GM19351 (cell line): ENCODE data around the gene CELA2A.
"Not testable (repeated sequence)": the region's sequence is repeated elsewhere in the genome, so short reads cannot be mapped to it uniquely, and the experiment has no call there.

ENCODE experiments used
- ATAC-seq: cut with Tn5 transposase; IDR thresholded peaks from one replicate; pipeline ENCODE4 v1.9.1; 2021; ENCODE audit warnings: mild to moderate bottlenecking, moderate library complexity; ENCODE audit not compliant: unreplicated experiment

CELA2A gene

DNA sequence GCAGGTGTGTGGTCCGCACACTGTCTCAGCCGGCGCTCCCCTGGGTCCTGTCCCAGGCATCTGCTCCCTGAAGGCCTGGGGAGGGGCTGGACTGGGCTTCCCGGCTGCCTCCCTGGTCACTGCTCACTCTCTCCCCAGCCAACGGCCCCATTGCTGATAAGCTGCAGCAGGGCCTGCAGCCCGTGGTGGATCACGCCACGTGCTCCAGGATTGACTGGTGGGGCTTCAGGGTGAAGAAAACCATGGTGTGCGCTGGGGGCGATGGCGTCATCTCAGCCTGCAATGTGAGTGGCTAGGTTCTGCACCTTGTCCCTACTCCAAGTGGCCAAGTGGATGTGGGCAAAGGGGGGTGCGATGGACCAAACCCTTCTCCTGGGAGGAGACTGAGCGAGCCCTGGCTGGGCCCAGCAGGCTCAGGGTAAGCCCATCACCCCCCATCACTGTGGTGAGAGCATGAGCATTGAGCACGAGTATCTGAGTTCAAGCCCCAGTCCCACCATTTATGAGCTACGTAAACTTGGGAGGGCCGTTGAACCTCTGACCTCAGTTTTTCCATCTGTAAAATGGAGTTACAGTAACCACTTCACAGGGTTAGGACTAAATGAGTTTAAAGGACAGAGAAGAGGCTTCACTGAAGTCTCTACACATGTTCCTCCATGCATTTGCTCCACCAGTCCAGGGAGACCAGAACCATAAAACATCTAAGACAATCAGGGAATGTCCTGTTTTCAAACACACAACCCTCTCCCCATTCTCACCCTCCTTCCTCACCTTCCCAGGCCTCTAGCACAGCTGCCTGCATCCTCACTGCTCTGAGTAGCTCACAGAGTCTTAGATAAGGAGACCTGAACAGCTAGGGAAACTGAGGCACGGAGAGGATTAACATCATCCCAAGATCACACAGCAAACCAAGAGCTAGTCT lies 11.8 kb upstream of the CELA2A start:
- ATAC-seq = no peak

DNA sequence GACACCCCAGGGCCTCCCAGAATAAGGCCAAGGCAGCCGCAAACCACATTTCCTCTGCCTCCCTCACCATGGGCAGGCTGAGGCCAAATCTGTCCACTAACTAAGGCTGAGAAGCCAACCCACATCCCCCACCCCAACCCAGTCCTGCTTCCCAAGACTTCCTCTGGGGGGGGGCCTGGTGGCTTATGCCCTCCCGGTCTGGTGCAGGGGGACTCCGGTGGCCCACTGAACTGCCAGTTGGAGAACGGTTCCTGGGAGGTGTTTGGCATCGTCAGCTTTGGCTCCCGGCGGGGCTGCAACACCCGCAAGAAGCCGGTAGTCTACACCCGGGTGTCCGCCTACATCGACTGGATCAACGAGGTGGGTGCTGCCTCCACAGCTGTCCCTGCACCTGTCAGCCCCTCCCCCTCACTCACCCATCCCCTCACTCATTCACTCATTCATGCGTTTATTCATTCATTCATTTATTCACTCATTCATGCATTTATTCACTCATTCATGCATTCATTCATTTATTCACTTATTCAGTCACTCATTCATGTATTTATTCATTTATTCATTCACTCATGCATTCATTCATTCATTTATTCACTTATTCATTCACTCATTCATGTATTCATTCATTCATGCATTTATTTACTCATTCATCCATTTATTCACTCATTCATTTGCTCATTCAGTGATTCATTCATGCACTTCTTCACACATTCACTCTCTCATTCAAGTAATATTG lies 11.0 kb upstream of the CELA2A start:
- ATAC-seq = no peak

DNA sequence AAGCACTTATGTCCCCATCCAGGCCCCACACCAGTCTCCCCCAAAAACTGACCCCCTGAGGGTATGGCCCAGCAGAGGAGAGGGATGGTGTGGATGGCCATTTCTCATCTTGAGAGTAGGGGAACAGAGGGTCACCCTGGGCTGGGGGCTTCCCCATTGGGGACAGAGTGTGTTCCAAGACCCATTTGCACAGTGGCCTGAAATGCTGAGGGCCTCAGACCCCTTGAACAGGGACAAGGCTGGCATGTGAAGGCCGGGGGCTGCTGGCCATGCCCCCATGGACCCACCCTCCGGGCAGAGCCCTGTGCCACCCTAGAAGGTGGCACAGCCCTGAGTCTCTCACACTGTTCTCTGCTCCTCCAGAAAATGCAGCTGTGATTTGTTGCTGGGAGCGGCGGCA lies 10.3 kb upstream of the CELA2A start:
- ATAC-seq = no peak

DNA sequence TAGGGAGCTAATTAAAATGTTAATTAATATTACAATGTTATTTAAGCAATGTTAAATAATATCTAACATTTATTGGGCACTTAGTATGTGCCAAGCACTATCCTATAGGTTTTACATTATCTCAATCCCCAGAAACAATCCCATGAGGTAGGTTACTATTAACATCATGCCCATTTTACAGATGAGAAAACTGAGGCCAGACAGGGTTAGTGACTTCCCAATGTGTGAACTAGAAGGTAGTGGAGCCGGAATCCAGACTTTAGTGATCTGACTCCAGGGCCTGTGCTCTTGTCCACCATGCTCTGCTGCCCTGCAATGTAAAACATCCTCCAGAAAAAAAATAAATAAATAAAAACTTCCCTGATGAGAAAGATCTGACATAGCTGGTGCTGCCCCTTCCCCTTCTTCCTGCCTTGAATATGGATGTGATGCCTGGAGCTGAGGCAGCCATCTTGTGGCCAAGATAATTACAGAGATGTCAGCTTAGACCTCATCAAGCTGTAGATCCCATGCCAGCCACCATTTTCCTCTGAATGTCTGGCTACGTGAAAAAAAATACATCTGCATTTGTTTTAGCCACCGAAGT lies 7.6 kb upstream of the CELA2A start:
- ATAC-seq = no peak

DNA sequence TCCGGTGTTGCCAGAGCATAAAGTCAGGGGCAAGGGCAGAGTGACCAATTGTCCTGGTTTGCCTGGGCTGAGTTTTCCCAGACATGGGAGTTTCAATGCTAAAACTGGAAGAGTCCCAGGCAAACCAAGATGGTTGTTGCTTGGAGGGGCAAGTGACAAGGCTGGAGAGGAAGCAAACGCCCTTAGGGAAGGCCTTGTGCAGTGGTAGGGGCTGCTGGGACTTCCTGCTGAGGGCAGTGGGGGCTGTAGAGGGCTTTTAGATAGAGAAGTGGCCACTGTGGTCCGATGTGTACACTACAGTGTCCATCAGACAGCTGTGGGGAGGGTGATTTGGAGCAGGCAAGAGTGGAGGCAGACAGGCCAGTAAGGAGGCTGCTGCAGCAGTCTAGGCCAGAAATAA lies 7.0 kb upstream of the CELA2A start:
- no peak for ATAC-seq

DNA sequence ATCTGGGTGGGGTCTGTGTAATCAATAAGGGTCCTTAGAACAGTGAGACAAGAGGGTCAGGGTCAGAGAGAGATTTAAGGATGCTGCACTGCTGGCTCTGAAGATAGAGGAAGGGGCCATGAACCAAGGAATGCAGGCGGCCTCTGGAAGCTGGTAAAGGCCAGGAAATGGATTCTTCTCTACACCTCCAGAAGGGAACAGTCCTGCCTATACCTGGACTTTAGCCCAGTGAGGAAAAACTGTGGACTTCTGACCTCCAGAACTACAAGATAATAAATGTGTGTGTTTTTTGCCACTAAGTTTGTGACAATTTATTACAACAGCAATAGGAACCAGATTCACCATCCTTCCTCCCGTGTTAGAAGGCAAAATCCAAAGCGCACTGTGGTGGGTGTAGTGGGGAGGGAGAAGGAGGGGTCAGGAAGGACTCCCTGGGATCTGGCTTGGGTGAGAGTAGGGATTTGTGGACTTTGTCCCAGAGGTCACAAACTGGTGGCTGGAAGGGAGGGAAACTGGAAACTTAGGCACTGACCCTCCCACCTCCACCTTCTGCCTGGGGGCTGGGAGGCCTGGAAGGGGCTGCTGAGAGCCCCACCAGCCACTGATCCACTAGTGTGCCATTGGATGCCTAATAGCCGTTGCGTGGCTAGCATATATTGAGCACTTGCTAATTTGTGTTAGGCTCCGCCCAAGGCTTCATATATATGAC lies 5.4 kb upstream of the CELA2A start:
- ATAC-seq = no peak

DNA sequence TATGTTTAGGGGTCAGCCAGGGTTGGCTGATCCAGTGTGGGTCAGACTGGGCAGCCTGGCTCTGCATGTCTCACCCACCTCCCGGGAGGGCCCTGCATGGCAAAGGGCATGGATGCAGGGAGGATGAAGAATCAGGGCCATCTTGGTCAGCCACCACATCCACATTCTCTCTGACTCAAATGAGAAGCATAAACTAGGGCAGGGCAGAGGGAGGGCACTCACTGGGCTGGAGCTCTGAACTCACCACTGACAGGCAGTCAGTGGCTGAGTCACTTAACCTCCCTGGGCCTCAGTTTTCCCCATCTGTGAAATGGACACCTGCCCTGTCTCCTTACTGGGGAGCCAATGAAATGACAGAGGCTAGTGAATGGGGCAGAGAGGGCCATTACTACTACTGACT lies 4.3 kb upstream of the CELA2A start:
- ATAC-seq = no peak

DNA sequence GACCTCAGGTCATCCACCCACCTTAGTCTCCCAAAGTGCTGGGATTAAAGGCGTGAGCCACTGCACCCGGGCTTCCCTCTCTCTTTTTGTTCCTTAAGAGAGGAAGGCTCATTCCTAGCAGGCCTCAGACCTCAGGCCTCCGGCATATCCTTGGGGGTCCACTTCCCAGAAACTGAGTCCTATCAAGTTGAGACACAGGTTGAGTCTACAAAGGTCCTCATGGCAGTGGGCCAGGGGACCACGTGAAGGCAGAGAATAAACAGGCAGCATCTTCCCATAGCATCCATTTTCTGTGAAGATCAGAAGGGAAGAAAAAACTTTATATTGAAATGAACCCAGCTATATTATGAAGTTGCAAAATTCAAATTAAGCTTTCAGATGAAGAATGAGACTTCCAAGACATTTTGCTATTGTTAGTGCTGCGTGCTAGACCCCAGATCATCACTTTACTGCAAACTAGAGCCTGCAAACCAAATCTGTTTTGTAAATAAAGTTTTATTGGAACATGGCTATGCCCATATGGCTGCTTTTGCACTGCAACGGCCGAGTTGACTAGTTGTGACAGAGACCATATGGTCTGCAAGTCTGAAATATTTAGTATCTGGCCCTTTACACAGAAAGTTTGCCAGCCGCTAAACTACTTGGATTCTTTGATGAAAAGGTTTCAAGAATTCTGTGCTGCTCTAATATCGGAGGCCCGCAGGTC lies 3.5 kb upstream of the CELA2A start:
- no peak for ATAC-seq

DNA sequence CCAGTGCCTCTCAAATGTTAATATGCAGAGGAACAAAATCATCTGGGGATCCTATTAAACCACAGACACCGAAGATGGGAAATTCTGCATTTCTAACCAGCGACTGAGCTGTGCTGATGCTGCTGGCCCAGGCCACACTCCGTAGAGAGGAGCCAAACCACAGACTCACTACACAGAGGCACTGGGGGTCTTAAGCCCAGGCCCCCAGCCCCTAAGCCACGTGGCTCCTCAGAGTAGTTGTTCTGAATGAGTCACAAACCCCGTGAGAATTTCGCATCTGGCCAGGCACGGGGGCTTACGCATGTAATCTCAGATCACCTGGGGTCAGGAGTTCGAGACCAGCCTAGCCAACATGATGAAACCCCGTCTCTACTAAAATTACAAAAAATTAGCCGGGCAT lies 2.8 kb upstream of the CELA2A start:
- ATAC-seq = no peak

DNA sequence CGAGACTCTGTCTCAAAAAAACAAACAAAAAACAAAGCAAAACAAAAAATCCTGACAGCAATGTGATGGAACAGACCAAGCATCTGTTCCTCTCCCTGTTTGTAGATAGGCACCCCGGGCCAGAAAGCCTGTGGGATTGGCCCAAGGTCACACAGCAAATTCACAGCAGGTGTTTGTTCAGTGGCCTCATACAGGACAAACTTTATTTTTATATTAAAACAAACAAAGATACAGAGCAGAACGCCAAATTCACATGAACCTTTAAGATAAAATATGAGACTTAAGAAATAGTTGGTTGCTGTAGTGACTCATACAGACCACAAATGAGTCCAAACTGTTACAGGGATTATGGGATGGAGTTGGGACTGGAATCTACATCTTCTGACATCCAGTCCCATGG lies 2.3 kb upstream of the CELA2A start:
- no peak for ATAC-seq

DNA sequence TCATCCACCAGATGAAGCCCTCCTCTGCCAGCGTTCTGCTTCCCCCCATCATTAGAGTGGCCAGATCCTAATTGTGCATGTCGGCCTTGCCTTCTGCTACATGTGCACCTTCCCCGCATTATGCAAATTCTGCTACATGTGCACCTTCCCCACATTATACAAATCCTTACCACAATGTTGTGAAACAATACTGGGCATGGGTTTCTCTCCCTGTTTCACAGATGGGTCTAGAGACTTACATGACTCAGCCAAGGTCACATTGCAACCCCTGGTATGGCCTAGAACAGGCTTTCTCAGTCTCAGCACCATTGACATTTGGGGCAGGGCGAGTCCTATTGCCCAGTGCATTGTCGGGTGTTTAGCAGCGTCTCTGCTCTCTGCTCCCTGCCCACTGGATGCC lies 1.0 kb upstream of the CELA2A start:
- no peak for ATAC-seq

DNA sequence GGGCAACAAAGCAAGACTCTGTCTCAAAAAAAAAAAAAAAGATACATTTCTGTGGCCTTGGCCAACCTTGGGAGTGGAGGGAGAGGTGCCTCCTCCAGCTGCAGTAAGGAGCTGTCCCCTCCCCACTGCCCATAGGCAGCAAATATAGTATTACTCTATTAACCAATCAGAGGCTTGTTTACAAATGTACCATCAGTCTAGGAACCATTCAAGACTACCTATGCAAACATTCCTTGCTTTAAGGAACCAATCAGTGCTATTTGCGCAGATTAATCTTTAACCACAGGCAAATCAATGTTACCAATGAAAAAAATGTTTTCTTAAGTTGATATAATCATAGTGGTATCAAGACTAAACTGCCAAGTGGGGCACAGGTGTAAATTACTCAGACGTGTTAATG lies 1.1 kb downstream of the CELA2A start:
- no peak for ATAC-seq

DNA sequence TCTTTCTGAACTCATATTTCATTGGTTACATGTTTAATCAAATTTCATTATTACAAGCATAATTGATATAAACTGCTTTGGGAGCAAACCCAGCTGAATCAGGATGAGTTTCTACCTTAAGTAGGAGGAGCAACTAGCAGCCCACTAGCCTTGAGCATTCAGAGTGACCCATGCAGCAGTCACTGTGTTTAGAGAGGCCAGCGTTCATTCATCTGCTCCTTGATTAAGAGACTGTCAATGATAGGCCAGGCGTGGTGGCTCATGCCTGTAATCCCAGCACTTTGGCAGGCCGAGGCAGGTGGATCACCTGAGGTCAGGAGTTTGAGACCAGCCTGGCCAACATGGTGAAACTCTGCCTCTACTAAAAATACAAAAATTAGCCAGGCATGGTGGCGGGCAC lies 1.9 kb downstream of the CELA2A start:
- not testable (repeated sequence) for ATAC-seq

DNA sequence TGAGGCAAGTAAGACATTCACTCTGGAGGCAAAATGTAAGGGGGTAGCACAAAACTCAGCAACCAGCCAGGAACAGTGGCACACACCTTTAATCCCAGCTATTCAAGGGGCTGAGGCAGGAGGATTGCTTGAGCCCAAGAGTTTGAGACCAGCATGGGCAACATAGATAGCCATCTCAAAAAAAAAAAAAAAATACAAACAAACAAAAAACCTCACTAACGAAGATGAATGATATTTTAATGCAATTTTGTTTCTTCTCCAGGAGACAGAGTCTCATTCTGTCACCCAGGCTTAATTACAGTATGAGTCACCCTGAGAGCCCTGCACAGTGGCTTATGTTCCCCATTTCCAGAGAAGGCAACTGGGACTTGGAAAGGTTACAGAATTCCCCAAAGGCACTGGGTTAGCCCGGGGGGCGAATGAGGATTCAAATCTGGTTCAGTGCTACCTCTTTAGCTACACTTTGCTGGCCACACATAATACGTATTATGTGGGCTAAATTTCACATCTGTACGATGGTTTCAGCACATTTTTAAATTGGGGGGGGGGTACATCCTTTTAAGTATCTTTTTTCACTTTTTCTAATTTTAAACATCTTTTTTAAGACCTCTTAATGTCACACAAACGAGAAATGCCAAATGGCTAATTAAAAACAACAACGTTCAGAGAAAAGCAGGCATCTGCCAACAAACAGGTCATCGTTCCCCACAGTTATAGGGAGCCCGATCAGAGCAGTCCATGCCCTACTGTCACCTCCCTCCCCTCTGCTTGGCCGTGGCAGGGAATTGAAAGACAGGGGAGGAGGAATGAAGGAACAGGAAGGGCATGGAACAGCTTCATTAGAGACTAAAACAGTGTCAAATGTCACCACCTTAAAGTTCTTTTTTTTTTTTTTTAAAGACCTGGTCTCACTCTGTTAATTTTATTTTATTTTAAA lies 3.5 kb downstream of the CELA2A start:
- no peak for ATAC-seq

DNA sequence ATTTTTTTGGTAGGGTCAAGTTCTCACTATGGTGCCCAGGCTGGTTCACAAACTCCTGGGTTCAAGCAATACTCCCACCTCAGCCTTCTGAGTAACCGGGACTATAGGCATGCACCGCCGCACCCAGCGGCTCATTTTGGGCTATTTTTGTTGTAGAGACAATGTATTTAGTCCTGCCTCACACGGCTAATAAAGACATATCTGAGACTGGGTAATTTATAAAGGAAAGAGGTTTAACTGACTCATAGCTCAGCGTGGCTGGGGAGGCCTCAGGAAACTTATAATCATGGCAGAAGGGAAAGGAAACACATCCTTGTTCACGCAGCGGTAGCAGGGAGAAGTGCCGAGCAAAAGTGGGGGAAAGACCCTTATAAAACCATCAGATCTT lies 4.2 kb downstream of the CELA2A start:
- no peak for ATAC-seq

DNA sequence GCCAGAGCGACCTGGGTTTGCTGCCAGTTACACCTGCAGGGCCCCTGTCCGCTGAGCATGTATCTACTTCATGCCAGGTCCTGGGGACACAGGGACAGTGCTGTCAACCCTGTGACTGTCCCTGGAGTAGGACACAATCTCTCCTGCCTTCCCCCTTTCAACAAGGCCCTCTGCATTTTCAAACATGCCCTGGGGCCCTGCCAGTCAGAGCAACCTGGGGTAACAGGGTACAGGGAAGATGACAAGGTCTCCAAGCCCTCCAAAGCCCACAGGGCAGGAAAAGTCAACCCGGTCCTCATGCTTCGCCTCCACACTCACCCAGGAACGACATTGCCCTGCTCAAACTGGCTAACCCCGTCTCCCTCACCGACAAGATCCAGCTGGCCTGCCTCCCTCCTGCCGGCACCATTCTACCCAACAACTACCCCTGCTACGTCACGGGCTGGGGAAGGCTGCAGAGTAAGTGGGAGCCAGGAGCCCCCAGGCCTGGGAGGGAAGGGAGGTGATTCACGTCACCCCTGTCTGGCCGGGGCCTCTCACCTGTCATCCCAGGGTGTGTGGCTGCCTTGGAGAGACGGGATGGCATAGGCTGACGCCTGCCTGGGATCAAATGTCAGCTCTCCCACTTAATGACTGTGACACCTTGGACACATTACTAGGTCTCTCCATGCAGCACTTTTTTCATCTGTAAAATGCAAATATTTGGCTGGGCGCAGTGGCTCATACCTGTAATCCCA lies 6.7 kb downstream of the CELA2A start:
- not testable (repeated sequence) for ATAC-seq

DNA sequence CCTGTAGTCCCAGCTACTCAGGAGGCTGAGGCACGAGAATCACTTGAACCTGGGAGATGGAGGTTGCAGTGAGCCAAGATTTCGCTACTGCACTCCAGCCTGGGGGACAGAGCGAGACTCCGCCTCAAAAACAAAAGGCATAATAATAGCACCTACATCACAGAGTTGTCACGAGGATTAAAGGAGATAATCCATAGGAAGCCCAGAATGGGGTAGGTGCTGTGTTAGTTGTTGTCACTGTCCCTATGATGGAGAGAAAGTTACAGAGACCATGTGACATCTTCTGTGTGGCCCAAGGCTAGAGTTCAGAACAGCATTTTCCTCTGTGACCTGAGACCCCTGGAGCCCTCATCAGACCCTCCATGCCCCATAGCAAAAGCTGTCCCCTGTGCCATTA lies 7.4 kb downstream of the CELA2A start:
- not testable (repeated sequence) for ATAC-seq

DNA sequence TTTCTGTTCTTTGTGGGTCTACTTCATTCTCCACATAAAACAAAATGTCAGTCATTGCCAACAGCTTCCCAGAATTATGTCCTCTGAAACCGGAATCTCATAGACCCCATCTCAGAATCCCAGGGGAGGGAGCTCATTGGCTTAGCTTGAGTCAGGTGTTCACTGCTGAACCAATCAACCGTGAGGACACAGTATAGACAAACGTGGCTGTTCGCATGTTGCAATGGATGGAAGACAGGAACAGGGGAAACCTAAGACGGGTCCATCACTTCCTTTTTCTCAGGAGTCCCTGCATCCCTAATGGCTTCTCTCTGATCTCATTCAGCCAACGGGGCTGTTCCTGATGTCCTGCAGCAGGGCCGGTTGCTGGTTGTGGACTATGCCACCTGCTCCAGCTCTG lies 9.1 kb downstream of the CELA2A start:
- ATAC-seq = no peak
